ENCODE measurements around the gene PLCE1.

- TF ChIP-seq EZH2 (optimal IDR thresholded peaks at IDR 0.05; ENCODE audit: low read depth, low read length) (no peak), EZH2phosphoT487 (IDR thresholded peaks at IDR 0.05; ENCODE audit: low read length) (no peak)
- TF ChIP-seq, protein P1, sequence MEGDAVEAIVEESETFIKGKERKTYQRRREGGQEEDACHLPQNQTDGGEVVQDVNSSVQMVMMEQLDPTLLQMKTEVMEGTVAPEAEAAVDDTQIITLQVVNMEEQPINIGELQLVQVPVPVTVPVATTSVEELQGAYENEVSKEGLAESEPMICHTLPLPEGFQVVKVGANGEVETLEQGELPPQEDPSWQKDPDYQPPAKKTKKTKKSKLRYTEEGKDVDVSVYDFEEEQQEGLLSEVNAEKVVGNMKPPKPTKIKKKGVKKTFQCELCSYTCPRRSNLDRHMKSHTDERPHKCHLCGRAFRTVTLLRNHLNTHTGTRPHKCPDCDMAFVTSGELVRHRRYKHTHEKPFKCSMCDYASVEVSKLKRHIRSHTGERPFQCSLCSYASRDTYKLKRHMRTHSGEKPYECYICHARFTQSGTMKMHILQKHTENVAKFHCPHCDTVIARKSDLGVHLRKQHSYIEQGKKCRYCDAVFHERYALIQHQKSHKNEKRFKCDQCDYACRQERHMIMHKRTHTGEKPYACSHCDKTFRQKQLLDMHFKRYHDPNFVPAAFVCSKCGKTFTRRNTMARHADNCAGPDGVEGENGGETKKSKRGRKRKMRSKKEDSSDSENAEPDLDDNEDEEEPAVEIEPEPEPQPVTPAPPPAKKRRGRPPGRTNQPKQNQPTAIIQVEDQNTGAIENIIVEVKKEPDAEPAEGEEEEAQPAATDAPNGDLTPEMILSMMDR (IDR thresholded peaks at IDR 0.05; ENCODE audit: low read length), result no peak
Observed at GRCh38 chr10:94024407-94024806, 30.7 kb downstream of the PLCE1 start.

Data from MM.1S (cell line).